ENCODE results near the gene OXSR1.
"Not testable (repeated sequence)": the region's sequence is repeated elsewhere in the genome, so short reads cannot be mapped to it uniquely, and the experiment has no call there.

The OXSR1 gene

DNA sequence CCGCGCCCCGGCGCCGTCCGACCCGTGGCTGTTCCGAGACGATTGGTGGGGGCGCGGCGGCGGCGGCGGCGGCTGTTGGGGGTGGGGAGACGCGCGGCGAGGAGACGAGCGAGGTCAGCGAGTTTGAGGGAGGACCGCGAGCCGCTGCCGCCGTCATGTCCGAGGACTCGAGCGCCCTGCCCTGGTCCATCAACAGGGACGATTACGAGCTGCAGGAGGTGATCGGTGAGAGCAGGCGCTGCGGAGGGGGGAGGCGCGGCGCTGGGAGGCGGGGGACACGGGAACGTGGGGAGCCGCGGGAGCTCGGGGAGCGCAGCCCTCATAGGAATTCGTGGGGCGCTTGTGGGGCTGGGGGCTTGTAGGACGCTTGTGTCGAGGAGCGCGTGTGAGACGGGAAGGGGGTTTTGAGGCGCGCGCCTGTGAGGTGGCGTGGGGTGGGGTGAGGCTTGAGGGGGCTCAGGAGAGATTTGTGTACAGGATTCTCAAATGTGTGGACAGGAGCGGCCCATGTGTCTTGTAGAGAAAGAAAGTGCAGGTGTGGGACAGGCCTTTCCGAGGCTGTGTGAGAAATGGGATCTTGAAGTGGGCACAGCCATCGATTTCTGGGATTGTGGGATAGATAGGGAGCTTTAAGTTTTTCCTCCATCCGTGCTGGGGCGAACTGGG is 518 bp downstream of the OXSR1 start:
- DNase-seq (ENCODE audit: low read depth in 3 of 3): peak in 1 of 3 experiments; percentile 14

DNA sequence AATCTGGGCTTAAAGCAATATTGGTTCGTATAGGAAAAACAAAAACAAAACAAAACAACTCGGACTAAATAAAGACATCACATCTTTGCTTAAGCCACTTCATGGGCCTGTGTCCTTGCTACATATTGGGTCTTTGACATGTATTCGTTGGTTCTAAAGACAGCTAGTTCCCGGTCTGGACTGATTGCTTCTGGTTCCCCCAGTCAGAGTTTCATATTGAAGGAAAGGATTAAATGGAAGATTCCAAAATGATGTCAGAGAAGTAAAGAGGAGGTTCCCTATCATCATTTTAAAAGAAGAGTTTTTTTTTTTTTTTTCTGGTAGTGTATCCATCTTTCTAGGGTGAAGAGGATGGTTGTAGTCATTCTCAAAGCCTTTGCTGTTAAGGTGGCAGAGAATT is 2.3 kb downstream of the OXSR1 start:
- no peak for DNase-seq (ENCODE audit: low read depth in 3 of 3)

DNA sequence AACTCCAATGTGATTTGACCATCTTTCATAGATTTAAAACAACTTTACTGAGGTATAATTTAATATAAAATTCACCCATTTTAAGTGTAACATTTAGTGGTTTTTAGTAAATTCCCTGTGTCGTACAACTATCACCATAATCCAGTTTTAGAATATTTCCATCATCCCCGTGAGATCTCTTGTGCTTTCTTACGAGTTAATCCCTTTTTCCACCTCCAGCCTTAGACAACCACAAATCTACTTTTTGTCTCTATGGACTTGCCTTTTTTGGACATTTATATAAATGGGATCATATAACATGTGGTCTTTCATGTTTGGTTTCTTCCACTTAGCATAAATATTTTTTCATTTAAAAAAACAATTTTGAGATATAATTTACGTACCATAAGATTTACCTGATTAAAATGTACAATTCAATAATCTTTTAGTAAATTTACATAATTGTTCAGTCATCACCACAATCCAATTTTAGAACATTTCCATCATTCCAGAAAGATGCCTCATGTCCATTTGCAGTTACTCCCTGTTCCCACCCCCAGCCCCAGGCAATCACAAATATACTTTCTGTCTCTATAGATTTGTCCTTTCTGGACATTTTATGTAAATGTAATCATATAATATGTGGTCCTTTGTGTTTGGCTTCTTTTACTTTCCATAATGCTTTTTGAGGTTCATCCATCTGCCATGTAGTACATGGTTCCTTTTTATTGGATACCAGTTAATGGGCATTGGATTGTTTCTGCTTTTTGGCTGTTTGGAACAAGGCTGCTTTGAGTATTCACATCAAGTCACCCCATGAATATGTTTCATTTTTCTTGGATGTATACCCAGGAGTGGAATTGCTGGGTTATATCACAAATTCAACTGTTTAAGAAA is 3.1 kb downstream of the OXSR1 start:
- DNase-seq (ENCODE audit: low read depth in 3 of 3): no peak

DNA sequence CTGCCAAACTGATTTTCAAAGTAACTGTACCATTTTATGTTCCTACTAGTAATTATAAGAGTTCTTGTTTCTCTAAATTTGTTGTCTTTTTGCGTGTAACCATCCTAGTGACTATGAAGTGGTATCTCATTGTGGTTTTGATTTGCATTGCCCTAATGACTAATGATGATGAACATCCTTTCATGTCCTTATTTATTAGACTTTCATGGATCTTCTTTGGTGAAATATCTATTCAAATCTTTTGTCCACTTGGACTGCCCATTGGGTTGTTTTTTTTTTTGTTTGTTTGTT is 3.6 kb downstream of the OXSR1 start:
- no peak for DNase-seq (ENCODE audit: low read depth in 3 of 3)

DNA sequence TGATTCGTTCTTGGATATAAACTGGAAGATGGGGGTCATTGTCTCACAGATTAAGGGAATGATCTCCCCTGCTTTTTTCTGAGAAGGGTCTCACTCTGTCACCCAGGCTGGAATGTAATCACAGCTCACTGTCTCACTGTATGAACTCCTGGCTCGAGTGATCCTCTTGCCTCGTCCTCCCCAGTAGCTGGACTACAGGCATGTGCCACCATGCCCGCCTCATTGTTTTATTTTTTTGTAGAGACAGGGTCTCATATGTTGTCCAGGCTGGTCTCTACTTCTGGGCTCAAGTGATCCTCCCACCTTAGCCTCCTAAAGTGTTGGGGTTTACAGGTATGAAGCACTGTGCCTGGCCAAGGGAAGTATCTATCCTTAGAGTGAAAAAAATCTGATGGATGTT is 5.4 kb downstream of the OXSR1 start:
- DNase-seq (ENCODE audit: low read depth in 3 of 3): no peak

DNA sequence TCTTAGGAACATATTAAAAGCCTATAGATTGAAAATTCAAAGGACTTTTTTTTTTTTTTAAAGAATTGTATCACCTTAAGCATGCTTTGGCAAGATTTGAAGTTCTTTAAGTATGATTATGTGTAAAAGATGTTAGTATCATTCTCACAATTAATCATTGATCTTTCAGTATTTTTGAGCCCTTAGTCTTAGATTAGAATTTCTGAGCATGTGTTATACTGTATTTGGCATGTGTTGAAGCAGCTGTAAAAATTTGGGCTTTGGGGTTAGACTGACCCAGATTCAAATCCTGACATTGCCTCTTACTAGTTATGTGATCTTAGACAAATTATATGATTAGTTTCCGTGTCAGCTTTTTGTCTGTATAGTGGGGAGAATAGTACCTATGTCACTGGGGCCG is 6.3 kb downstream of the OXSR1 start:
- no peak for DNase-seq (ENCODE audit: low read depth in 3 of 3)

DNA sequence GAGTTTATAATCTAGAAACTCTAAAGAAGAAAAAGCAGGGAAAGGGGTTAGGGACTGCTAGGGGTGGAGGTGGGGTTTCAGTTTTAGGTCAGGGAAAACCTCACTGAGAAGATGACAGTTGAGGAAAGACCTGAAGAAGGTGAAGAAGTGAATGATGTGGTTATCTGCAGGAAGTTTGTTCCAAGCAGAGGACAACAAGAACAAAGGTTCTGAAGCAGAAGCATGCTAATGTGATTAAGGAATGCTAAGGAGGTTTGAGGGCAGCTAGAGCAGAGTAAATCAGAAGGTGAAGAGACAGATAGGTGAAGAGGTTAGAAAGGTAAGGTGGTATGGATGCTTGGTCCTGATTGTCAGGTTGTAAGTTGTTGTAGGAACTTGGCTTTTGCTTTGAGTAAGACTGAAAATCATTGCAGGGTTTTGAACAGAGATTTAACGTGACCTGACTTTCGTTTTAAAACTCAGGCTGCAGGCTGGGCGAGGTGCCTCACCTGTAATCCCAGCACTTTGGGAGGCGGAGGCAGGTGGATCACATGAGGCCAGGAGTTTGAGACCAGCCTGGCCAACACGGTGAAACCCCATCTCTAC is 8.6 kb downstream of the OXSR1 start:
- no peak for DNase-seq (ENCODE audit: low read depth in 3 of 3)

DNA sequence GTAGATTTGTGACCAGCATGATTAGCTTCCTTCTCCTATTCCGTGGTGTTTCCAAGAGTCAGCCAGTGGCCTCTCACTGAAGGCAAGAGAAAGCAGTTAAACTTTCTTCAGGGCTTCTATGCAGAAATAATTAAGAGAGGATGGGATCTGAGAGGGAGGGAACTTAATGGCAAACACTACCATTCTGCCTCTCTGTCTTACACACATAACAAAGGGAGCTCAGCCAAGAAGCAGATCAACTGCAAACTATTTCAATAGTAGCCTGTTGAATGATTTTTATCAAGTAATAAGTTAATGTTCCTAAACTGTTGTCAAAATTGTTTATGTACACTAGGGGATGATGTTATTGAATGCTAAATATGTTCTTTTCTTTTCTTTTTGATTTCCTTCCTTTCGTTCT is 11.8 kb downstream of the OXSR1 start:
- no peak for DNase-seq (ENCODE audit: low read depth in 3 of 3)

DNA sequence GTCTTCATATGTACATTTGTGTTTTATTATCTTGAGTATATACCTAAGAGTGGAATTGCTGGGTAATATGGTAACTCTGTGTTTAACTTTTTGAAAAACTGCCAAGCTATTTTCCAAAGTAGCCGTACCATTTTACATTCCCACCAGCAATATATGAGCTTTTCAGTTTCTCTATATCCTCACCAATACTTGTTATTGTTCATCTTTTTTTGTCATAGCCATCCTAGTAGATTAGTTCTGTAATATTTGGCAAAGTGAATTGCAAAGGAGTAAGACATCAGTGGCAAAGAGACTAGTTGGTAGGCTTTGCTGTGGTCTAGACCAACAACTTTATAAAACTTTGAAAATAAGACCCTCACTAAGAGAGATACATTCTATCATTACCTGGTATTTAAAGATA is 21.4 kb downstream of the OXSR1 start:
- DNase-seq (ENCODE audit: low read depth in 3 of 3): no peak

DNA sequence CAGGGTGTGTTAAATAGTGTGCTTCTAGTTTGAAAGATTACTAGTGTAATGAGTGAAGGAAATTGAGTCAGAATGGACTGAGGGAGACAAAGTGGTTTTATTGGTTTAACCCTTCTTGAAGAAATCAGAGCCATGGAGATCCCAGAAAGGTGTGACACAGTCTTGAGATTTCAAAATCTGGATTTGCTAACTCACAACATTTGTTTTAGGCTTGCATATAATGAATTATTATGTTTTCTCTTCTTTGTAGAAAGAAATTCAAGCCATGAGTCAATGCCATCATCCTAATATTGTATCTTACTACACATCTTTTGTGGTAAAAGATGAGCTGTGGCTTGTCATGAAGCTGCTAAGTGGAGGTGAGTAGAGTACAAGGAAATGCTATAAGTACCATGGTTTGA is 25.1 kb downstream of the OXSR1 start:
- no peak for DNase-seq (ENCODE audit: low read depth in 3 of 3)

DNA sequence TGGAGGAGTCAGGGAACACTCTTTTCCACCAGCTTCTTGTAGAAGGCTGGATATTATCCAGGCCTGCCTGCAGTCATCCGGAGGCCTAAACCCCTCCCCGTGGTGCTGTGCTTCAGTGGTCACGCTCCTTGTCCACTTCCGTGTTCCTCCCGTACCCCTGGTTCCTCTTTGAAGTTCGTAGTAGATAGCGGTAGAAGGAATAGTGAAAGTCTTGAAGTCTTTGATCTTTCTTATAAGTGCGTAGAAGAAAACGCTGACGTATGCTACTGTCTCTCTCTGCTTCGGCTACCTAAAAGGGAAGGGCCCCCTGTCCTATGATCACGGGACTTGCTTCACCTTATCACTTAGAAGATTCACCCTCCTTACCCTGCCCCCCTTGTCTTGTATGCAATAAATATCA is 37.6 kb downstream of the OXSR1 start:
- DNase-seq (ENCODE audit: low read depth in 3 of 3): not testable (repeated sequence)

DNA sequence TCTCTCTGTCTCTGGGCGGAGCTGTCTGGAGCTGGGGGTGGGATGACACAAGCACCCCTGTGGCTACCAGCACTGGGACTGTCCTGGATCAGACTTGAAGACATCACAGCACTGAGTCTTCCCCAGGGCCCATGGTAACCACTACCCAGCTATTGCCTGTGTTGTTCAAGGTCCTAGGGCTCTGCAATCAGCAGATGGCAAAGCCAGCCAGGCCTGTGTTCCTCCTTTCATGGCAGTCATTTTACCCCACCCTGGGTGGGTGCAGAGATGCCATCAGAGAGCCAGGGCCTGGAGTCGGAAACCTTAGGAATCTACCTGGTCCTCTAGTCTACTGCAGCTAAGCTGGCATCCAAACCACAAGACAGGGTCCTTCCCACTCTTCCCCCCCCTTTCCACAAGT is 38.4 kb downstream of the OXSR1 start:
- no peak for DNase-seq (ENCODE audit: low read depth in 3 of 3)

DNA sequence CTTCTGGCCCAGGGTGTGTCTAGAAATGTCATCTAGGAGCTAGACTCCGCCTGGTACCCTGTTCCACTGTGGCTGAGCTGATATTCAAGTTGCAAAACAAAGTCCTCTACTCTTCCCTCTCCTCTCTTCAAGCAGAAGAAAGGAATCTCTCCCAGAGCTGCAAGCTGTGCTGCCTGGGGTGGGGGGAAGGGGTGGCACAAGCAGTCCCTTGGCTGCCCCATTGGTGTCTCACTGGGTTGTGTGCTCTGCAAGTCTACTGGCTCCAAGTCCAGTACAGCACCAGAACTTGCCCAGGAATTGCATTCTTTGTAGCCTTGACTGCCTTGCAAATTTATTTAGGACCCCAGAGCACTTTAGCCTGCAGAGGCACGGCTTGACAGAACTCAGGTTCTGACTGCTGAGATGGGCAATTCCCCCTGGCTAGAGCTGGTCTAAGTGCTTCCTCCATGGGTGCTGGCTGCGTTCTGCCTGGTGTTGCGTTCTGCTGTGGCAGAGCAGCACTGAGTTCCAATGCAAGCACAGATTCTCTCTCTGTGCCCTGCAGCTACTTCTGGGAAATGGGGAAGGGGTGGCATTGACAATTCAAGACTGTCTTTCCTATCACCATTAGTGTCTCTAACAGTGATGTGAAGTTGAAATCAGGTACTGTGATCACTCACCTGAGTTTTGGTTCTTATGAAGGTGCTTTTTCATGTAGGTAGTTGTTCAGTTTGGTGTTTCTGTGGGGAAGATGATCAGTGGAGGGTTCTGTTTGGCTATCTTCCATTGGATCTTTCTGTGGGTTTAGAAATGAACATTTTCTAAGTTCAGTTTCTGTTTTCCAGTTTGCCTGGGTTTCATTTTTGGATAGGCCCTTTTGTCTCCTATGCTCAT is 39.5 kb downstream of the OXSR1 start:
- DNase-seq (ENCODE audit: low read depth in 3 of 3): no peak

DNA sequence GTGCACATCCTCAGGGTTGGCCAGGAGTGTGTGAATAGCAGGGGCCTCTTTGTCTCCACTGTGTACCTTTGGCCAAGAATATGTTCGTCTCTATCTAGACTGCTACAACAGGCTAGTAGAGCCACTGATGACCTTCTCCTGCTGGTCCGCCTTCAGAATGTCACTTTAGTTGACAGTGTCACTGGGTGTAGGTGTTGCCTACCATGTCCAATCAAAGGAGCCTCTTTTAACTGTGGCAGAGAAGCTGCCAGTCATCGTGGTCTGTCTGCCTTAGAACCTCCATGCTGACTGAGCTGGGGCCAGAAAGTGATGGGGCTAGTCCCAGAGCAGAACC is 40.1 kb downstream of the OXSR1 start:
- no peak for DNase-seq (ENCODE audit: low read depth in 3 of 3)

DNA sequence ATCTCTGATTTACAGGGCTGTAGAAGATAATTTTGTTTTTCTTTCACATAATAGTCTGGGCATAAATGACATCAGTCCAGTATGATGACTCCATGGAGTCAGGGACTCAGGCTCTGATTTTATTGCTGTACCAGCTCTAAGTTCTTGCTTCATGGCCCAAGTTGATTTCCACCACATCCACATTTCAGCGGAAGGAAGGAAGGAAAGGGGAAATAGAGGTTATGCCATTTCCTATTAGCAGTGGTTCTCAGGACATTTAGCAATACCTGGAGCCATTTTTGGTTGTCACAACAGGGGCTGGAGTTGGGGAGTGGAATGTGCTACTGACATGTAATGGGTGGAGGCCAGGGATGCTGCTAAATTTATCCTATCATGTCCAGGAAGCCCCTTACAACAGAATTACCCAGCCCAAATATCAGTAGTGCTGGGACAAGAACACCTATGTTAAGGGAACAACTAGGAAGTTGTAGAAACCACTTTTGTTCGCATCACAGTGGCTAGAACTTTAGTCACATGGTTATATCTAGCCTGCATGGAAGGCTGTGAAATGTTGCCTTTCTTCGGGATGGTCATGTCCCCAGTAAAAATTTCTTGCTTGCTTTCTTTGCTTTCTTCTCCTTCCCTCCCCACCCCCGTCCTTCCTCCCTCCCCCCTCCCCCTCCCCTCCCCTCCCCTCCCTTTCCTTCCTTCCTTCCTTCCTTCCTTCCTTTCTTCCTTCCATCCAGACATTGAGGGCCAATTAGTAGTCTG is 42.1 kb downstream of the OXSR1 start:
- DNase-seq (ENCODE audit: low read depth in 3 of 3): no peak

DNA sequence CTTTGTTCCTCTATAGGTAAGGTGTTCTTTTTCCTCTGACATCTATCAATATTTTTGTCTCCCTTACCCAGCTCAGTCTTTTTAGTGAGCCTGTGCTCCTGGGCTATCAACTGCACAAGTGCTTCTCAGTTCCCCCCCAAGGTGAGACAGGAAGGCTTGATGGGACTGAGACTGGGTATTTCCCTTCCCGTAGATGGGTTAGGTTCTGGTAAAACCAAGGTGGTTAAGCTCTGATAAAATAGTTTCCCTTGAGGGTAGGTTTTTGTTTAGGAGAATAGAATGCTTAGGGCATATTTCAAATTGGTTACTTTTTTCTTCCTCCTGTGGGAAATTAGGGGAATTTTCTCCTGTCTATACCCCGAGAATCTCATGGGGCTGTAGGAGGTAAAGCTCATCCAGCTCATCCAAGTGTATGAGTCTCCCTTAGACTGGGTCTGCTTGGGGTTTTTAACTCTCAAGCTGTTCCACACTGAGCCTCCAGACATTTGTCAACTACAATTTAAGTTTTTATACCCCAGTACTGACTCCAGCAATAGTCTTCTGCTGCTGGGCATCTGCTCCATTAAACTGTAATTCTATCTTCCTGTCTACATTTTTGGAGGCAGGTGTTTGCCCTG is 44.9 kb downstream of the OXSR1 start:
- no peak for DNase-seq (ENCODE audit: low read depth in 3 of 3)

DNA sequence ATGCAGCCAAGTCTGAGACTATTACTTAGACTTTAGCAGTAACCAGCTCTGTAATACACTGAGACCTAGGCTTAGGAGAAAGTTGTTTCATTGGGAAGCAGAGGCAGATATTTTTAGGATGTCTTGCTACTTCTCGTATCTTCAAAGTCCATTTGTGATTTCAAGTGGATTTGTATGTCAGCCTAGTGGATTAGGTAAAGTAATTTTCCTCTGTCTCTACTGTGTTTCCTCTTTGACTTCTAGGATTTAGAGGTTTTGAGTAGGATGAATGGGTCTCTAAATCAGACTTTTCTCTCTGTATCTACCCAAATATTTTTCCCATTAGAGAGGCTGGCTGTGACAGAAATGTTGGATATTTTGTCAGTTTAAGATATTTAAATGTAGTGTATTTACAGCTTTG is 46.8 kb downstream of the OXSR1 start:
- DNase-seq (ENCODE audit: low read depth in 3 of 3): no peak

DNA sequence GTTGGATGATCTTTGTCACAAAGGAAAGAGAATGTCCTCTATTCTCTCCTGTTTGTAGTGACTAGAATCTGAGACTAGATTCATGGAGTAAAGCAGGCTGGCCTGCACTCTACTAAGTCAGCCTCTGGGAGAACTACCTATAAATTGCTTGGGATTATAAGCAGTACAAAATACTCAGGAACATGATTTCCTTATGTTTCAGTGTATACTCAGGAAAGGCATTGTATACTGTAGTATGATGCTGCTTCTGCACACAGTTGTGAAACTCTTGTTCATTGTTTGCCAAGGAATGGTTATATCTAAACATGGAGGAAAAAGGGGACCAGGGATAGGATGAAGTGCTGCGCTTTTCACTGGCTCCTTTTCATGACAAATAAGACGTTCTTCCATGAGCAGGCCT is 49.2 kb downstream of the OXSR1 start:
- DNase-seq (ENCODE audit: low read depth in 3 of 3): no peak

DNA sequence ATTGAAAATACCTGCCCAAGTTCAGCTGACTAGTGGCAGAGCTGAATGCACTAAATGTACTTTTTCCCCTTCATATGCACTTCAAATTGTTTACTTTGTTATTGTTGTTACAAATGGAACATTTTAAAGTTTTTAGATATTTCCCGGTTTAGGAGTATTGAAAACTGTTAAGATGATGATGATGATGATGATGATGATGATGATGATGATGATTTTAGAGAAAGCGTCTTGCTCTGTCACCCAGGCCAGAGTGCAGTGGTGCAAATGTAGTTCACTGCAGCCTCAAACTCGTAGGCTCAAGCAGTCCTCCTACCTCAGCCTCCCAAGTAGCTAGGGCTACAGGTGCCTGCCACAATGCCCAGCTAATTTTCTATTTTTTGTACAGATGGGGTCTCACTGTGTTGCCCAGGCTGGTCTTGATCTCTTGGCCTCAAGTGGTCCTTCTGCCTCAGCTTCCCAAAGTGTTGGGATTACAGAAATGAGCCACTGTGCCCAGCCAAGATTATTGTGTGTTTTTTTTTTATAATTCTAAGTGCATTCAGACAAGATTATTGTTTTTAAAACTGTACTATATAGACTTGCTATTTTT is 54.4 kb downstream of the OXSR1 start:
- no peak for DNase-seq (ENCODE audit: low read depth in 3 of 3)

DNA sequence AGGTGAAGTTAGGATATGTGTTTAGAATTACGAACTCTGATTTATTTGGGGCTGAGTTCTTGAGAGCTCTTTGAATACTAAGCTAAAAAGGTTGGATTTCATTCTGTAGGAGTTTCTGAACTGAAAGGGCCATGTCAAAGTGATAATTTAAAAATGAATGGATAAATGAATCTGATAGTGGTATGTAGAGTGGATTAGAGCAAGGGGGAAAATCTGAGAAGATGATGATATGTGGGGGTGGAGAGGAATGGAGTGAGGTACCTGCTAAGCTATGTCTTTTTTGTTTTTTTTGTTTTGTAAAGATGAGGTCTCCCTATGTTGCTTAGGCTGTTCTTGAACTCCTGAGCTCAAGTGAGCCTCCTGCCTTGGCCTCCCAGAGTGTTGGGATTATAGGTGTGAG is 55.7 kb downstream of the OXSR1 start:
- no peak for DNase-seq (ENCODE audit: low read depth in 3 of 3)
